ENCODE results near the gene SRD5A1.

SRD5A1 gene, protein sequence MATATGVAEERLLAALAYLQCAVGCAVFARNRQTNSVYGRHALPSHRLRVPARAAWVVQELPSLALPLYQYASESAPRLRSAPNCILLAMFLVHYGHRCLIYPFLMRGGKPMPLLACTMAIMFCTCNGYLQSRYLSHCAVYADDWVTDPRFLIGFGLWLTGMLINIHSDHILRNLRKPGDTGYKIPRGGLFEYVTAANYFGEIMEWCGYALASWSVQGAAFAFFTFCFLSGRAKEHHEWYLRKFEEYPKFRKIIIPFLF

DNA sequence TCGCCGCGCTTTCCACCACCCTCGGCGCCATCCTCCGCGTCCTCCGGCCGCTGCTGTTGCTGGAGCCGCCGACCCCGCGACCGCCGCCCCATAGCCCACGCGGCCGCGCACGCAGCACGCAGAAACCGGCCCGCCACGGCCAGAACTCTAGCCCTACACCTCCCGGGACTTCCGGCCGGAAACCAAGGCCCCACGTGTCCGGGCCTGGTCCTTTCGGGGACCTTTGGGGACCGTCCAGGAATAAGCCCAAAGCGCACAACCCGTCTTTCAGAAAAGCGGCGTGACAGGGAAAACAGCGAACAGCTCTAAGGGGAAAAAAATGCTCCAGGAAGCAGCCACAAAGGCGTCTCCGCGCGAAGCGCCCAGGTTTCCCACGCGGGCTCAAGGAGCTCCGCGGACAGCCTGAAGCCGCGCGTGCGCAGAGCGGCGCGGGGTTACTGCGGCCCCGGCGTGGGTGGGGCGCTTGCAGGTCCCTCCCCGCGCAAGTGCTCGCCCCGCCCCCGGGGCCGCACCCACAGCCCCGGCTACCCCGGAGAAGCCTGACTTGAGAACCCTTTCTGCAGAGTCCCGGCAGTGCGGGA lies at the start of gene SRD5A1, which contains the start of gene NSUN2:
Gene SRD5A1 (plus strand): TSS at position 553 of the 581 bp plus-strand sequence. CDS start 137 bp downstream, outside the sequence.
Gene NSUN2 (minus strand): TSS at position 157 of the 581 bp plus-strand sequence. CDS start 65 bp downstream, at position 92.
- TF ChIP-seq, protein P1, sequence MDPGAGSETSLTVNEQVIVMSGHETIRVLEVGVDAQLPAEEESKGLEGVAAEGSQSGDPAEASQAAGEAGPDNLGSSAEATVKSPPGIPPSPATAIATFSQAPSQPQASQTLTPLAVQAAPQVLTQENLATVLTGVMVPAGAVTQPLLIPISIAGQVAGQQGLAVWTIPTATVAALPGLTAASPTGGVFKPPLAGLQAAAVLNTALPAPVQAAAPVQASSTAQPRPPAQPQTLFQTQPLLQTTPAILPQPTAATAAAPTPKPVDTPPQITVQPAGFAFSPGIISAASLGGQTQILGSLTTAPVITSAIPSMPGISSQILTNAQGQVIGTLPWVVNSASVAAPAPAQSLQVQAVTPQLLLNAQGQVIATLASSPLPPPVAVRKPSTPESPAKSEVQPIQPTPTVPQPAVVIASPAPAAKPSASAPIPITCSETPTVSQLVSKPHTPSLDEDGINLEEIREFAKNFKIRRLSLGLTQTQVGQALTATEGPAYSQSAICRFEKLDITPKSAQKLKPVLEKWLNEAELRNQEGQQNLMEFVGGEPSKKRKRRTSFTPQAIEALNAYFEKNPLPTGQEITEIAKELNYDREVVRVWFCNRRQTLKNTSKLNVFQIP (CRISPR knock-in tag; IDR thresholded peaks at IDR 0.05; ENCODE audit: borderline replicate concordance, low read depth): no peak
- TF ChIP-seq, protein P2, sequence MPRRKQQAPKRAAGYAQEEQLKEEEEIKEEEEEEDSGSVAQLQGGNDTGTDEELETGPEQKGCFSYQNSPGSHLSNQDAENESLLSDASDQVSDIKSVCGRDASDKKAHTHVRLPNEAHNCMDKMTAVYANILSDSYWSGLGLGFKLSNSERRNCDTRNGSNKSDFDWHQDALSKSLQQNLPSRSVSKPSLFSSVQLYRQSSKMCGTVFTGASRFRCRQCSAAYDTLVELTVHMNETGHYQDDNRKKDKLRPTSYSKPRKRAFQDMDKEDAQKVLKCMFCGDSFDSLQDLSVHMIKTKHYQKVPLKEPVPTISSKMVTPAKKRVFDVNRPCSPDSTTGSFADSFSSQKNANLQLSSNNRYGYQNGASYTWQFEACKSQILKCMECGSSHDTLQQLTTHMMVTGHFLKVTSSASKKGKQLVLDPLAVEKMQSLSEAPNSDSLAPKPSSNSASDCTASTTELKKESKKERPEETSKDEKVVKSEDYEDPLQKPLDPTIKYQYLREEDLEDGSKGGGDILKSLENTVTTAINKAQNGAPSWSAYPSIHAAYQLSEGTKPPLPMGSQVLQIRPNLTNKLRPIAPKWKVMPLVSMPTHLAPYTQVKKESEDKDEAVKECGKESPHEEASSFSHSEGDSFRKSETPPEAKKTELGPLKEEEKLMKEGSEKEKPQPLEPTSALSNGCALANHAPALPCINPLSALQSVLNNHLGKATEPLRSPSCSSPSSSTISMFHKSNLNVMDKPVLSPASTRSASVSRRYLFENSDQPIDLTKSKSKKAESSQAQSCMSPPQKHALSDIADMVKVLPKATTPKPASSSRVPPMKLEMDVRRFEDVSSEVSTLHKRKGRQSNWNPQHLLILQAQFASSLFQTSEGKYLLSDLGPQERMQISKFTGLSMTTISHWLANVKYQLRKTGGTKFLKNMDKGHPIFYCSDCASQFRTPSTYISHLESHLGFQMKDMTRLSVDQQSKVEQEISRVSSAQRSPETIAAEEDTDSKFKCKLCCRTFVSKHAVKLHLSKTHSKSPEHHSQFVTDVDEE (CRISPR knock-in tag; IDR thresholded peaks at IDR 0.05): no peak
- TF ChIP-seq ISL1 (CRISPR knock-in tag; IDR thresholded peaks at IDR 0.05) (no peak), GLIS3 (CRISPR knock-in tag; IDR thresholded peaks at IDR 0.05) (no peak), TOX (CRISPR knock-in tag; IDR thresholded peaks at IDR 0.05; ENCODE audit: borderline replicate concordance) (no peak), ZFP3 (CRISPR knock-in tag; IDR thresholded peaks at IDR 0.05) (no peak), PPARA (CRISPR knock-in tag; IDR thresholded peaks at IDR 0.05; ENCODE audit: borderline replicate concordance) (no peak), ZNF565 (CRISPR knock-in tag; conservative IDR thresholded peaks at IDR 0.05; ENCODE audit: low read depth) (no peak), ZNF8 (CRISPR knock-in tag; IDR thresholded peaks at IDR 0.05) (no peak), ARNTL (CRISPR knock-in tag; IDR thresholded peaks at IDR 0.05; ENCODE audit: borderline replicate concordance, low read depth) (no peak), CSDC2 (CRISPR knock-in tag; IDR thresholded peaks at IDR 0.05) (no peak), ZC3H10 (CRISPR knock-in tag; IDR thresholded peaks at IDR 0.05) (no peak)
- ATAC-seq: peak; percentile 90

DNA sequence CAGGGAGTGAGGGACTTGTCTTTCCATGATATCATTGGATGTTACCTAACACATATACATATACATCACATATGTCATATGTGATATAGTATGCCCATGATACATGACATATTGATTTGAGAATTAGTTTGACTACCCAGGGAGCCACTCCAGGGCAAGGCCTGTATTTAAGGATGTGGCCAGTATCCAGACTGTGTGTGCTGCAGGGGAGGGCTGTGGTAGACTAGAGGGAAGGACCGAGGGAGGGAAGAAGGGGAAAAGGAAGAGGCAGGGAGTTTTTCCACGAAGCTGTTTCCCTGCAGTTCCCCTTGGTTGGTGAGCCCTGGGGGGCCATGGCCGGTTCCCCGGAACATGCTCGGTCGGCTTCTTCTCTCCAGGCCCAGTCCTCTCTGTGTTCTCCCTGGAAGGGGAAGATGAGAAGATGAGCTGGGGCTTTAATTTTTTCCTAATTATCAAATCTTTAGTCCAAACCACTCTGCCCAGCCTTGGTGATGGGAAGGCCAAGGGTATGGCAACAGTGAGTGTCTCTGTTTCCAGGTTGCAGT lies 49.1 kb upstream of the SRD5A1 start:
- no peak for ATAC-seq

DNA sequence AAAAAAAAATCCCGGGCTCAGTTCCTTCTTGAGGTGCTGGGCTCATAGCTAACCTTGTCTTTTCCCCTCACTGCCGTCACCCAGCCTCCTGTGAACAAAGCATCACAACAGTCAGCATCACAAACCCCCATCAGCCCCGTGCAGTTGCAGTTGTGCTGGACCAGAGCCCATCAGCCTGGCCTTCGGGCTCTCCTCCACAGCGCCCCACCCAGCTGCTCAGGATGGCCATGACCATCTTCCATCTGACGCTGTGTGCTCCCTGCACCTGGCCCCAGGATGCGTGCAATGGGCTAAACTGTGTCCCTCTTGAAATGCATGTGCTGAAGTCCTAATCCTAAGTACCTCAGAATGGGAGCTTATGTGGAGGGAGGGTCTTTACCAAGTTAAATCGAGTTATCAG lies 48.5 kb upstream of the SRD5A1 start:
- ATAC-seq: no peak
- no peak for TF ChIP-seq CSDC2 (CRISPR knock-in tag; IDR thresholded peaks at IDR 0.05)
- TF ChIP-seq ZNF565 (CRISPR knock-in tag; conservative IDR thresholded peaks at IDR 0.05; ENCODE audit: low read depth): no peak
- no peak for TF ChIP-seq RARB (CRISPR knock-in tag; IDR thresholded peaks at IDR 0.05)
- TF ChIP-seq ESRRG (CRISPR knock-in tag; IDR thresholded peaks at IDR 0.05): no peak
- TF ChIP-seq, protein P2 (CRISPR knock-in tag; IDR thresholded peaks at IDR 0.05): no peak
- no peak for TF ChIP-seq OSR1 (CRISPR knock-in tag; IDR thresholded peaks at IDR 0.05)
- no peak for TF ChIP-seq ARNTL (CRISPR knock-in tag; IDR thresholded peaks at IDR 0.05; ENCODE audit: borderline replicate concordance, low read depth)
- no peak for TF ChIP-seq SNAI2 (CRISPR knock-in tag; IDR thresholded peaks at IDR 0.05)
- TF ChIP-seq, protein P3, sequence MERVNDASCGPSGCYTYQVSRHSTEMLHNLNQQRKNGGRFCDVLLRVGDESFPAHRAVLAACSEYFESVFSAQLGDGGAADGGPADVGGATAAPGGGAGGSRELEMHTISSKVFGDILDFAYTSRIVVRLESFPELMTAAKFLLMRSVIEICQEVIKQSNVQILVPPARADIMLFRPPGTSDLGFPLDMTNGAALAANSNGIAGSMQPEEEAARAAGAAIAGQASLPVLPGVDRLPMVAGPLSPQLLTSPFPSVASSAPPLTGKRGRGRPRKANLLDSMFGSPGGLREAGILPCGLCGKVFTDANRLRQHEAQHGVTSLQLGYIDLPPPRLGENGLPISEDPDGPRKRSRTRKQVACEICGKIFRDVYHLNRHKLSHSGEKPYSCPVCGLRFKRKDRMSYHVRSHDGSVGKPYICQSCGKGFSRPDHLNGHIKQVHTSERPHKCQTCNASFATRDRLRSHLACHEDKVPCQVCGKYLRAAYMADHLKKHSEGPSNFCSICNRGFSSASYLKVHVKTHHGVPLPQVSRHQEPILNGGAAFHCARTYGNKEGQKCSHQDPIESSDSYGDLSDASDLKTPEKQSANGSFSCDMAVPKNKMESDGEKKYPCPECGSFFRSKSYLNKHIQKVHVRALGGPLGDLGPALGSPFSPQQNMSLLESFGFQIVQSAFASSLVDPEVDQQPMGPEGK (CRISPR knock-in tag; IDR thresholded peaks at IDR 0.05; ENCODE audit: borderline replicate concordance): no peak
- TF ChIP-seq TOX (CRISPR knock-in tag; IDR thresholded peaks at IDR 0.05; ENCODE audit: borderline replicate concordance): no peak
- TF ChIP-seq, protein P4, sequence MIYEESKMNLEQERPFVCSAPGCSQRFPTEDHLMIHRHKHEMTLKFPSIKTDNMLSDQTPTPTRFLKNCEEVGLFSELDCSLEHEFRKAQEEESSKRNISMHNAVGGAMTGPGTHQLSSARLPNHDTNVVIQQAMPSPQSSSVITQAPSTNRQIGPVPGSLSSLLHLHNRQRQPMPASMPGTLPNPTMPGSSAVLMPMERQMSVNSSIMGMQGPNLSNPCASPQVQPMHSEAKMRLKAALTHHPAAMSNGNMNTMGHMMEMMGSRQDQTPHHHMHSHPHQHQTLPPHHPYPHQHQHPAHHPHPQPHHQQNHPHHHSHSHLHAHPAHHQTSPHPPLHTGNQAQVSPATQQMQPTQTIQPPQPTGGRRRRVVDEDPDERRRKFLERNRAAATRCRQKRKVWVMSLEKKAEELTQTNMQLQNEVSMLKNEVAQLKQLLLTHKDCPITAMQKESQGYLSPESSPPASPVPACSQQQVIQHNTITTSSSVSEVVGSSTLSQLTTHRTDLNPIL (CRISPR knock-in tag; IDR thresholded peaks at IDR 0.05; ENCODE audit: low read depth): no peak

More for the DNA sequence above, 49.1 kb upstream of the SRD5A1 start:
- TF ChIP-seq ZC3H10 (CRISPR knock-in tag; IDR thresholded peaks at IDR 0.05): no peak
- TF ChIP-seq, protein P2 (CRISPR knock-in tag; IDR thresholded peaks at IDR 0.05): no peak

Measured in SK-N-SH treated with all-trans-retinoic acid at 6 μM for 48 hours (cell line).